HEK293 (cell line): ENCODE data around the gene ATP6V0A1.

ENCODE experiments used
- HOXA7 ChIP-seq: sonication (generic); formaldehyde crosslinking; IDR thresholded peaks from 2 replicates; pipeline ENCODE4 v1.8.1; 2022; ENCODE audit warnings: missing genetic modification reagents, borderline replicate concordance
- KLF16 ChIP-seq: fragments of 450-650 bp; formaldehyde crosslinking; IDR thresholded peaks from 2 replicates; pipeline ENCODE4 v1.5.1; 2017; ENCODE audit warnings: missing biosample characterization, missing genetic modification characterization
- KLF7 ChIP-seq: fragments of 450-650 bp; formaldehyde crosslinking; IDR thresholded peaks from 2 replicates; pipeline ENCODE4 v1.5.1; 2016; ENCODE audit warnings: missing biosample characterization, missing genetic modification characterization, borderline replicate concordance
- MYNN ChIP-seq: fragments of 450-650 bp; formaldehyde crosslinking; IDR thresholded peaks from 2 replicates; pipeline ENCODE4 v1.5.1; 2016; ENCODE audit warnings: missing biosample characterization, missing genetic modification characterization, borderline replicate concordance
- YY1 ChIP-seq: fragments of 450-650 bp; formaldehyde crosslinking; IDR thresholded peaks from 2 replicates; pipeline ENCODE4 v1.5.1; 2018; ENCODE audit warnings: missing biosample characterization, missing genetic modification characterization
- YY2 ChIP-seq: fragments of 450-650 bp; formaldehyde crosslinking; IDR thresholded peaks from 2 replicates; pipeline ENCODE4 v1.5.1; 2016; ENCODE audit warnings: missing biosample characterization, missing genetic modification characterization
- ZBTB17 ChIP-seq: fragments of 450-650 bp; formaldehyde crosslinking; IDR thresholded peaks from 2 replicates; pipeline ENCODE4 v1.5.1; 2016; ENCODE audit warnings: missing biosample characterization, missing genetic modification characterization
- ZBTB48 ChIP-seq: fragments of 450-650 bp; formaldehyde crosslinking; IDR thresholded peaks from 2 replicates; pipeline ENCODE4 v1.5.1; 2016; ENCODE audit warnings: missing biosample characterization, missing genetic modification characterization
- ZBTB8A ChIP-seq: fragments of 450-650 bp; formaldehyde crosslinking; IDR thresholded peaks from 2 replicates; pipeline ENCODE4 v1.5.1; 2016; ENCODE audit warnings: missing biosample characterization, missing genetic modification characterization
- ZFP69B ChIP-seq: fragments of 450-650 bp; formaldehyde crosslinking; IDR thresholded peaks from 2 replicates; pipeline ENCODE4 v1.5.1; 2016; ENCODE audit warnings: missing biosample characterization, missing genetic modification characterization
- ZNF10 ChIP-seq: fragments of 450-650 bp; formaldehyde crosslinking; IDR thresholded peaks from 2 replicates; pipeline ENCODE4 v1.5.1; 2017; ENCODE audit warnings: missing biosample characterization, missing genetic modification characterization
- ZNF140 ChIP-seq: fragments of 450-650 bp; formaldehyde crosslinking; IDR thresholded peaks from 2 replicates; pipeline ENCODE4 v1.5.1; 2016; ENCODE audit warnings: missing biosample characterization, missing genetic modification characterization
- ZNF174 ChIP-seq: fragments of 450-650 bp; formaldehyde crosslinking; IDR thresholded peaks from 2 replicates; pipeline ENCODE4 v1.5.0; 2017; ENCODE audit warnings: missing biosample characterization, mild to moderate bottlenecking, missing genetic modification characterization
- ZNF18 ChIP-seq: fragments of 450-650 bp; formaldehyde crosslinking; IDR thresholded peaks from 2 replicates; pipeline ENCODE4 v1.5.1; 2016; ENCODE audit warnings: missing biosample characterization, missing genetic modification characterization
- ZNF184 ChIP-seq: fragments of 450-650 bp; IDR thresholded peaks from 2 replicates; pipeline ENCODE4 v1.5.1; 2018; ENCODE audit warnings: missing biosample characterization, mild to moderate bottlenecking, missing genetic modification characterization
- ZNF324 ChIP-seq: fragments of 450-650 bp; formaldehyde crosslinking; IDR thresholded peaks from 2 replicates; pipeline ENCODE4 v1.5.1; 2016; ENCODE audit warnings: missing biosample characterization, missing genetic modification characterization
- ZNF335 ChIP-seq: fragments of 450-650 bp; formaldehyde crosslinking; conservative IDR thresholded peaks from 2 replicates; pipeline ENCODE4 v1.5.1; 2016; ENCODE audit warnings: missing biosample characterization, missing genetic modification characterization
- ZNF341 ChIP-seq: fragments of 450-650 bp; formaldehyde crosslinking; IDR thresholded peaks from 2 replicates; pipeline ENCODE4; 2016; ENCODE audit warnings: low read depth, missing biosample characterization, missing genetic modification characterization
- ZNF350 ChIP-seq: fragments of 450-650 bp; formaldehyde crosslinking; IDR thresholded peaks from 2 replicates; pipeline ENCODE4 v1.5.0; 2017; ENCODE audit warnings: missing biosample characterization, mild to moderate bottlenecking, missing genetic modification characterization
- ZNF501 ChIP-seq: fragments of 450-650 bp; formaldehyde crosslinking; IDR thresholded peaks from 2 replicates; pipeline ENCODE4 v1.5.1; 2016; ENCODE audit warnings: missing biosample characterization, missing genetic modification characterization
- ZNF518A ChIP-seq: fragments of 450-650 bp; formaldehyde crosslinking; conservative IDR thresholded peaks from 2 replicates; pipeline ENCODE4 v1.5.1; 2016; ENCODE audit warnings: low read depth, missing biosample characterization, missing genetic modification characterization
- ZNF549 ChIP-seq: fragments of 450-650 bp; IDR thresholded peaks from 2 replicates; pipeline ENCODE4 v1.5.1; 2018; ENCODE audit warnings: missing biosample characterization, missing genetic modification characterization, mild to moderate bottlenecking, inconsistent platforms, moderate library complexity
- ZNF664 ChIP-seq: fragments of 450-650 bp; formaldehyde crosslinking; IDR thresholded peaks from 2 replicates; pipeline ENCODE4 v1.5.1; 2016; ENCODE audit warnings: missing biosample characterization, missing genetic modification characterization
- ZNF776 ChIP-seq: fragments of 450-650 bp; formaldehyde crosslinking; IDR thresholded peaks from 2 replicates; pipeline ENCODE4 v1.5.0; 2017; ENCODE audit warnings: missing biosample characterization, missing genetic modification characterization, borderline replicate concordance
- TF ChIP-seq, protein P1 (sequence below): fragments of 450-650 bp; formaldehyde crosslinking; IDR thresholded peaks from 2 replicates; pipeline ENCODE4 v1.5.1; 2016; ENCODE audit warnings: missing biosample characterization, missing genetic modification characterization
- TF ChIP-seq, protein P2 (sequence below): fragments of 450-650 bp; formaldehyde crosslinking; conservative IDR thresholded peaks from 2 replicates; pipeline ENCODE4 v1.5.1; 2016; ENCODE audit warnings: low read depth, missing biosample characterization, missing genetic modification characterization

Gene ATP6V0A1

GRCh38 chr17:42535155-42536047 is 76.7 kb downstream of the ATP6V0A1 start (continued):
- TF ChIP-seq YY1 = peak; percentile 47
- TF ChIP-seq ZNF174 = no peak
- peak; percentile 64; the same call in 1 of the 2 replicates for TF ChIP-seq ZFP69B (tag by site-specific recombination)
- no peak for TF ChIP-seq ZNF184
- TF ChIP-seq ZNF549 (tag by site-specific recombination) = no peak
- TF ChIP-seq MYNN (tag by site-specific recombination) = peak; percentile 95
- TF ChIP-seq ZNF18 = peak; percentile 21; the same call in 1 of the 2 replicates
- TF ChIP-seq ZNF341 = peak; percentile 45; the same call in 1 of the 2 replicates
- TF ChIP-seq ZNF335 (tag by site-specific recombination) = peak; percentile 99
- no peak for TF ChIP-seq ZNF664 (tag by site-specific recombination)
- TF ChIP-seq KLF16 (tag by site-specific recombination) = no peak; the same call in 1 of the 2 replicates
- peak; percentile 99 for TF ChIP-seq ZBTB48 (tag by site-specific recombination)
- TF ChIP-seq ZNF324 = peak; percentile 0; the same call in 1 of the 2 replicates
- no peak for TF ChIP-seq YY2 (tag by site-specific recombination)
- no peak for TF ChIP-seq ZNF140 (tag by site-specific recombination)
- TF ChIP-seq, protein P1, sequence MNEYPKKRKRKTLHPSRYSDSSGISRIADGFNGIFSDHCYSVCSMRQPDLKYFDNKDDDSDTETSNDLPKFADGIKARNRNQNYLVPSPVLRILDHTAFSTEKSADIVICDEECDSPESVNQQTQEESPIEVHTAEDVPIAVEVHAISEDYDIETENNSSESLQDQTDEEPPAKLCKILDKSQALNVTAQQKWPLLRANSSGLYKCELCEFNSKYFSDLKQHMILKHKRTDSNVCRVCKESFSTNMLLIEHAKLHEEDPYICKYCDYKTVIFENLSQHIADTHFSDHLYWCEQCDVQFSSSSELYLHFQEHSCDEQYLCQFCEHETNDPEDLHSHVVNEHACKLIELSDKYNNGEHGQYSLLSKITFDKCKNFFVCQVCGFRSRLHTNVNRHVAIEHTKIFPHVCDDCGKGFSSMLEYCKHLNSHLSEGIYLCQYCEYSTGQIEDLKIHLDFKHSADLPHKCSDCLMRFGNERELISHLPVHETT (tag by site-specific recombination) = peak; percentile 77; the same call in 1 of the 2 replicates
- TF ChIP-seq ZNF501 = 0 out of 2 replicates have a peak, but pooled peaks have one; percentile 77
- peak; percentile 25 for TF ChIP-seq ZBTB8A (tag by site-specific recombination)
- TF ChIP-seq HOXA7 (CRISPR knock-in tag) = no peak
- 0 out of 2 replicates have a peak, but pooled peaks have one; percentile 29 for TF ChIP-seq ZNF518A (tag by site-specific recombination)
- peak; percentile 89 for TF ChIP-seq ZBTB17 (tag by site-specific recombination)
- TF ChIP-seq, protein P2, sequence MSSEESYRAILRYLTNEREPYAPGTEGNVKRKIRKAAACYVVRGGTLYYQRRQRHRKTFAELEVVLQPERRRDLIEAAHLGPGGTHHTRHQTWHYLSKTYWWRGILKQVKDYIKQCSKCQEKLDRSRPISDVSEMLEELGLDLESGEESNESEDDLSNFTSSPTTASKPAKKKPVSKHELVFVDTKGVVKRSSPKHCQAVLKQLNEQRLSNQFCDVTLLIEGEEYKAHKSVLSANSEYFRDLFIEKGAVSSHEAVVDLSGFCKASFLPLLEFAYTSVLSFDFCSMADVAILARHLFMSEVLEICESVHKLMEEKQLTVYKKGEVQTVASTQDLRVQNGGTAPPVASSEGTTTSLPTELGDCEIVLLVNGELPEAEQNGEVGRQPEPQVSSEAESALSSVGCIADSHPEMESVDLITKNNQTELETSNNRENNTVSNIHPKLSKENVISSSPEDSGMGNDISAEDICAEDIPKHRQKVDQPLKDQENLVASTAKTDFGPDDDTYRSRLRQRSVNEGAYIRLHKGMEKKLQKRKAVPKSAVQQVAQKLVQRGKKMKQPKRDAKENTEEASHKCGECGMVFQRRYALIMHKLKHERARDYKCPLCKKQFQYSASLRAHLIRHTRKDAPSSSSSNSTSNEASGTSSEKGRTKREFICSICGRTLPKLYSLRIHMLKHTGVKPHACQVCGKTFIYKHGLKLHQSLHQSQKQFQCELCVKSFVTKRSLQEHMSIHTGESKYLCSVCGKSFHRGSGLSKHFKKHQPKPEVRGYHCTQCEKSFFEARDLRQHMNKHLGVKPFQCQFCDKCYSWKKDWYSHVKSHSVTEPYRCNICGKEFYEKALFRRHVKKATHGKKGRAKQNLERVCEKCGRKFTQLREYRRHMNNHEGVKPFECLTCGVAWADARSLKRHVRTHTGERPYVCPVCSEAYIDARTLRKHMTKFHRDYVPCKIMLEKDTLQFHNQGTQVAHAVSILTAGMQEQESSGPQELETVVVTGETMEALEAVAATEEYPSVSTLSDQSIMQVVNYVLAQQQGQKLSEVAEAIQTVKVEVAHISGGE (tag by site-specific recombination) = 0 out of 2 replicates have a peak, but pooled peaks have one; percentile 28
- TF ChIP-seq ZNF350 (tag by site-specific recombination) = no peak
- TF ChIP-seq ZNF10 (tag by site-specific recombination) = peak; percentile 51; the same call in 1 of the 2 replicates
- no peak for TF ChIP-seq ZNF776
- TF ChIP-seq KLF7 (tag by site-specific recombination) = no peak
